Kidney (tissue), 14 donors: ENCODE measurements around the gene HHATL. TPM values are rescaled to one million over a fixed set of nuclear protein-coding genes. Genes with fewer than 3 reads are reported as not detected.
A peak's percentile ranks its signal among the peaks of the same experiment; 100 is the strongest.

Experiments used
- DNase-seq, 5 donors: peaks; one replicate each; pipeline ENCODE4 v3.0.0-alpha.2; 2013 to 2020
- FAIRE-seq: peaks from 2 replicates; lab custom pipeline; 2012; peaks lifted over from hg19 to GRCh38; lab: Jason Lieb, UNC
- H3K27ac ChIP-seq, 2 donors: one replicate each; pipeline ENCODE4 v1.7.0; 2013; ENCODE audit warnings: low read depth in 2 of 2, low read length in 2 of 2, inconsistent platforms in 1 of 2
- H3K27me3 ChIP-seq: one replicate; pipeline ENCODE4 v1.7.1; 2013; ENCODE audit warnings: low read length, inconsistent platforms; ENCODE audit not compliant: control insufficient read depth, insufficient read depth
- H3K36me3 ChIP-seq, 3 donors: one replicate each; pipeline versions ENCODE4 v1.7.0 to v1.7.1; 2013; ENCODE audit warnings: low read length in 3 of 3, control low read depth in 1 of 3, inconsistent platforms in 1 of 3; ENCODE audit not compliant: insufficient read depth in 3 of 3, control insufficient read depth in 2 of 3
- H3K4me1 ChIP-seq, 3 donors: one replicate each; pipeline versions ENCODE4 v1.7.0 to v1.7.1; 2013; ENCODE audit warnings: low read length in 3 of 3, inconsistent platforms in 1 of 3, low read depth in 1 of 3; ENCODE audit not compliant: control insufficient read depth in 2 of 3, insufficient read depth in 2 of 3
- H3K4me3 ChIP-seq, 3 donors: one replicate each; pipeline versions ENCODE4 v1.7.0 to v1.8.1; 2013; ENCODE audit warnings: low read length in 3 of 3, control low read depth in 1 of 3, inconsistent platforms in 1 of 3
- H3K9ac ChIP-seq, 3 donors: one replicate each; pipeline versions ENCODE4 v1.7.0 to v1.7.1; 2013; ENCODE audit warnings: low read length in 3 of 3, control low read depth in 1 of 3, inconsistent platforms in 1 of 3
- H3K9me3 ChIP-seq, 3 donors: one replicate each; pipeline versions ENCODE4 v1.7.0 to v1.7.1; 2013; ENCODE audit warnings: low read length in 3 of 3, control low read depth in 1 of 3, inconsistent platforms in 1 of 3; ENCODE audit not compliant: control insufficient read depth in 2 of 3, insufficient read depth in 1 of 3
- CTCF ChIP-seq: IDR thresholded peaks from 3 replicates; pipeline ENCODE4 v1.5.1; 2012; ENCODE audit warnings: mild to moderate bottlenecking, moderate library complexity, borderline replicate concordance; ENCODE audit not compliant: insufficient read depth; ENCODE audit errors: extremely low read depth
- intact Hi-C: fragments of 100-400 bp; cut with DNase I; formaldehyde crosslinking; loops from one replicate; pipeline ENCODE4 v1.11.1; 2022
- polyA plus RNA-seq: library from polyadenylated mRNA; stranded (reverse); fragments of 350-450 nt; fragmentation: Illumina TruSeq; extraction: RNeasy Lipid Tissue Mini Kit (QIAGEN cat#74804); gene quantifications from one replicate; pipeline ENCODE4 v1.2.3, GENCODE V29; 2014; ENCODE audit warnings: low read depth, low replicate concordance; ENCODE audit not compliant: insufficient read depth
- total RNA-seq: library from RNA; stranded (reverse); fragmentation: NEBNext Ultra II Directional; extraction: Animal tissue kit (Norgen Biotek cat#: 25700); gene quantifications from one replicate; pipeline ENCODE4 v1.2.1, GENCODE V29; 2021
- donor health status: control.
- donor health status: control.
- donor health status: control.
- donor health status: control.
- donor health status: control.
- donor health status: DM: yes; HTN: yes; CAD: no.
- donor health status: Normal renal cell carcinoma (clear cell type).

Gene HHATL
- total and polyA plus RNA-seq, 2 donors from 2014 or later, result not detected

GRCh38 chr3:42746455-42747450, 44.2 kb upstream of the HHATL start:
- peak in 3 of 5 donors; percentile 76 to 94 (median 90) for DNase-seq
- H3K4me1 ChIP-seq, result peaks cover 5 to 13% (median 6%) of the 10 kb centered on the region in 3 donors
- FAIRE-seq, result no peak
- TF ChIP-seq CTCF, result no peak
- peak overlapping the region in 1 of 2 donors; percentile 65 for H3K27ac ChIP-seq
- H3K9me3 ChIP-seq, result no peaks in the 10 kb centered on the region
- peak overlapping the region in 1 of 3 donors; percentile 29 for H3K9ac ChIP-seq
- intact Hi-C loops, result no loop called here
- H3K27me3 ChIP-seq, result no peaks in the 10 kb centered on the region
- H3K4me3 ChIP-seq, result no peak overlapping the region
- no peaks in the 10 kb centered on the region for H3K36me3 ChIP-seq

- no peak for FAIRE-seq
- Histone ChIP-seq H3K27me3 (no peaks in the 10 kb centered on the region), H3K9me3 (no peaks in the 10 kb centered on the region), H3K4me1 (peaks cover 5 to 13% (median 6%) of the 10 kb centered on the region in 3 donors), H3K27ac (peak overlapping the region in 1 of 2 donors; percentile 65), H3K9ac (peak overlapping the region in 1 of 3 donors; percentile 29), H3K4me3 (no peak overlapping the region), H3K36me3 (no peaks in the 10 kb centered on the region)
- DNase-seq, result no peak
- intact Hi-C loops, result no loop called here
- no peak for TF ChIP-seq CTCF
Observed at GRCh38 chr3:42745776-42746454, 43.3 kb upstream of the HHATL start.

- intact Hi-C loops, result no loop called here
- Histone ChIP-seq H3K4me1 (peaks cover 5 to 13% (median 6%) of the 10 kb centered on the region in 3 donors), H3K27me3 (no peaks in the 10 kb centered on the region), H3K4me3 (no peak overlapping the region), H3K36me3 (no peaks in the 10 kb centered on the region), H3K9me3 (no peaks in the 10 kb centered on the region), H3K27ac (peak overlapping the region in 1 of 2 donors; percentile 26), H3K9ac (no peak overlapping the region)
- TF ChIP-seq CTCF, result no peak
- FAIRE-seq (no peak), DNase-seq (peak in 2 of 5 donors; percentile 36 to 83)
Observed at GRCh38 chr3:42745291-42745745, 42.7 kb upstream of the HHATL start.
